ENCODE data around the gene IKBKG. TPM values are rescaled to one million over a fixed set of nuclear protein-coding genes. Genes with fewer than 3 reads are reported as not detected.

IKBKG gene
- total RNA-seq, 1 experiment from 2014 or later = 24.0 TPM

- BruUV-seq (replicated peaks) = no TSS peak
- CTCF ChIA-PET = interaction anchor here (1.3 kb wide), 1 partner anchor 154 kb away, joined by 8 read pairs; no protein-coding TSS in a partner anchor
- POLR2A ChIA-PET = interaction anchor here (1.5 kb wide), 1 partner anchor 115 kb away, joined by 4 read pairs; the partner anchor contains the start of gene TAFAZZIN
- H3K9ac ChIP-seq (ENCODE audit: low read length) = peak overlapping the region; percentile 33; the same call in 1 of the 2 replicates
- H3K4me3 ChIP-seq (replicated peaks in 1 of 2; ENCODE audit: low read depth in 1 of 2, low read length in 2 of 2) = peak overlapping the region in 1 of 2 experiments; percentile 20; a peak in 2 of 4 replicates
- peak overlapping the region; percentile 68 for H3K4me2 ChIP-seq (ENCODE audit: low read length)
- no peaks in the 10 kb centered on the region for H4K20me1 ChIP-seq (ENCODE audit: insufficient read depth)
- H3K27ac ChIP-seq (ENCODE audit: low read depth, low read length) = peak overlapping the region; percentile 59
- H3K9me3 ChIP-seq (ENCODE audit: control insufficient read depth in 1 of 2, insufficient read depth in 1 of 2, low read depth in 1 of 2, low read length in 2 of 2) = no peaks in the 10 kb centered on the region
- no peaks in the 10 kb centered on the region for H3K79me2 ChIP-seq (ENCODE audit: insufficient read depth, low read length)
- peak in 2 of 3 experiments; percentile 40 to 62; a peak in 4 of 6 replicates for TF ChIP-seq CTCF (IDR thresholded peaks at IDR 0.05 in 2 of 3, conservative IDR thresholded peaks at IDR 0.05 in 1 of 3; ENCODE audit: borderline replicate concordance in 1 of 3, insufficient read depth in 1 of 3, low read depth in 2 of 3, low read length in 2 of 3)
- TF ChIP-seq JUND (IDR thresholded peaks at IDR 0.05) = no peak
- H3K27me3 ChIP-seq (ENCODE audit: insufficient read depth, low read length) = no peaks in the 10 kb centered on the region
- H3K36me3 ChIP-seq (ENCODE audit: control insufficient read depth in 1 of 2, insufficient read depth in 2 of 2, low read length in 2 of 2) = no peaks in the 10 kb centered on the region
- RAD21 ChIA-PET (ENCODE audit: low non-redundant PET in 1 of 2, low total read pairs in 2 of 2, uncharacterized antibody in 2 of 2, unreplicated experiment in 2 of 2) = no interaction called here
- peak; percentile 88 for ATAC-seq
- no peak overlapping the region for H2AFZ ChIP-seq (ENCODE audit: low read depth, low read length, poor library complexity, severe bottlenecking)
- DNase-seq (ENCODE audit: low read depth, low spot score) = peak; percentile 27
- no peaks in the 10 kb centered on the region for H3K9me2 ChIP-seq (ENCODE audit: insufficient read depth)
- intact Hi-C loops (cut with micrococcal nuclease) = no loop called here
- H3K4me1 ChIP-seq (ENCODE audit: control insufficient read depth in 1 of 2, insufficient read depth in 2 of 2, low read length in 2 of 2) = peaks cover 8 to 16% of the 10 kb centered on the region in 2 experiments
Measured at GRCh38 chrX:154526901-154527675, 20.3 kb upstream of the IKBKG start.

GRCh38 chrX:154529206-154529612 lies 18.2 kb upstream of the IKBKG start:
- no peak for TF ChIP-seq TCF7L2 (IDR thresholded peaks at IDR 0.05; ENCODE audit: borderline replicate concordance, extremely low read depth, insufficient read depth, insufficient read length)
- TF ChIP-seq ZFX (IDR thresholded peaks at IDR 0.05) = no peak
- TF ChIP-seq SP1 (IDR thresholded peaks at IDR 0.05; ENCODE audit: low read depth) = no peak
- TF ChIP-seq CEBPB (IDR thresholded peaks at IDR 0.05; ENCODE audit: low read depth) = no peak
- TF ChIP-seq EZH2phosphoT487 (IDR thresholded peaks at IDR 0.05; ENCODE audit: borderline replicate concordance) = no peak
- no peak for TF ChIP-seq REST (IDR thresholded peaks at IDR 0.05; ENCODE audit: low read depth)
- TF ChIP-seq POLR2AphosphoS5 (IDR thresholded peaks at IDR 0.05; ENCODE audit: low read depth, low read length) = 0 out of 2 replicates have a peak, but pooled peaks have one; percentile 23
- TF ChIP-seq, protein P1, sequence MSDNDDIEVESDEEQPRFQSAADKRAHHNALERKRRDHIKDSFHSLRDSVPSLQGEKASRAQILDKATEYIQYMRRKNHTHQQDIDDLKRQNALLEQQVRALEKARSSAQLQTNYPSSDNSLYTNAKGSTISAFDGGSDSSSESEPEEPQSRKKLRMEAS (IDR thresholded peaks at IDR 0.05) = no peak

More at GRCh38 chrX:154529206-154529612, 18.2 kb upstream of the IKBKG start:
- Histone ChIP-seq H3K9ac (ENCODE audit: low read length) (no peak overlapping the region), H3K9me3 (ENCODE audit: control insufficient read depth in 1 of 2, insufficient read depth in 1 of 2, low read depth in 1 of 2, low read length in 2 of 2) (no peaks in the 10 kb centered on the region), H4K20me1 (ENCODE audit: insufficient read depth) (no peaks in the 10 kb centered on the region), H3K36me3 (ENCODE audit: control insufficient read depth in 1 of 2, insufficient read depth in 2 of 2, low read length in 2 of 2) (peaks cover 2 to 11% of the 10 kb centered on the region in 2 experiments; a peak in 3 of 4 replicates), H3K4me3 (replicated peaks in 1 of 2; ENCODE audit: low read depth in 1 of 2, low read length in 2 of 2) (no peak overlapping the region), H3K9me2 (ENCODE audit: insufficient read depth) (no peaks in the 10 kb centered on the region), H3K27me3 (ENCODE audit: insufficient read depth, low read length) (no peaks in the 10 kb centered on the region), H3K27ac (ENCODE audit: low read depth, low read length) (no peak overlapping the region), H3K4me2 (ENCODE audit: low read length) (no peak overlapping the region), H3K4me1 (ENCODE audit: control insufficient read depth in 1 of 2, insufficient read depth in 2 of 2, low read length in 2 of 2) (peaks cover 8 to 16% of the 10 kb centered on the region in 2 experiments), H3K79me2 (ENCODE audit: insufficient read depth, low read length) (no peaks in the 10 kb centered on the region), H2AFZ (ENCODE audit: low read depth, low read length, poor library complexity, severe bottlenecking) (no peak overlapping the region)
- intact Hi-C loops (cut with micrococcal nuclease) = no loop called here
- POLR2A ChIA-PET = no interaction called here
- DNase-seq (ENCODE audit: low read depth, low spot score) (no peak), ATAC-seq (no peak)
- RAD21 ChIA-PET (ENCODE audit: low non-redundant PET in 1 of 2, low total read pairs in 2 of 2, uncharacterized antibody in 2 of 2, unreplicated experiment in 2 of 2) = no interaction called here
- BruUV-seq (replicated peaks) = no TSS peak
- CTCF ChIA-PET = no interaction called here

Data from HCT116 (cell line).